HCT116 (cell line): ENCODE data around the gene EID2. TPM values are rescaled to one million over a fixed set of nuclear protein-coding genes. Genes with fewer than 3 reads are reported as not detected.

Experiments used
- ATAC-seq: fragments of 200-7000 bp; cut with Tn5 transposase; 2 replicates; pipeline ENCODE4 v1.9.1; 2020; ENCODE audit warnings: mild to moderate bottlenecking, moderate library complexity
- BruUV-seq: library from RNA; stranded (reverse); fragments of 400-500 nt; replicated peaks from 2 replicates; lab custom pipeline; 2021; lab: Mats Ljungman, UMichigan
- CTCF ChIA-PET: fragments of 300-600 bp; sonication (Branson Sonifier 250); formaldehyde crosslinking; loops from one replicate; lab custom pipeline; 2021; ENCODE audit warnings: antibody characterized with exemption; lab: Charles Lee
- POLR2A ChIA-PET: fragments of 300-600, 350-600 bp; sonication (Branson Sonifier 250); formaldehyde crosslinking; loops from one replicate; lab custom pipeline; 2021; ENCODE audit warnings: antibody characterized with exemption; lab: Charles Lee
- RAD21 ChIA-PET, 2 experiments: fragments of 300-600 bp; sonication (Branson Sonifier 250); formaldehyde crosslinking; loops; one replicate each; lab custom pipeline; 2023; ENCODE audit warnings: low total read pairs in 2 of 2; ENCODE audit not compliant: uncharacterized antibody in 2 of 2, unreplicated experiment in 2 of 2, low non-redundant PET in 1 of 2; lab: Charles Lee
- DNase-seq: peaks from one replicate; pipeline ENCODE4 v3.0.0-alpha.2; 2010; ENCODE audit warnings: low read depth, low spot score
- H2AFZ ChIP-seq: fragments of 200-600 bp; shearing (Covaris generic), sonication (generic); 2 replicates; pipeline ENCODE4 v1.6.1; 2017; ENCODE audit warnings: low read depth, mixed run types, mixed read lengths, antibody characterized with exemption, low read length; ENCODE audit not compliant: poor library complexity, severe bottlenecking
- H3K27ac ChIP-seq: 2 replicates; pipeline ENCODE4 v1.5.1; 2012; ENCODE audit warnings: low read depth, low read length
- H3K27me3 ChIP-seq: fragments of 200-600 bp; sonication (generic); 2 replicates; pipeline ENCODE4 v1.6.1; 2016; ENCODE audit warnings: mixed run types, low read length, mixed read lengths; ENCODE audit not compliant: insufficient read depth
- H3K36me3 ChIP-seq, 2 experiments: fragments of 200-500 bp in 1 of 2; fragments of 200-600 bp in 1 of 2; sonication (Bioruptor generic) in 1 of 2; sonication (generic) in 1 of 2; 2 replicates each; pipeline versions ENCODE4 v1.5.1 to v1.6.1; 2014 to 2016; ENCODE audit warnings: low read length in 2 of 2, inconsistent platforms in 1 of 2, mixed read lengths in 1 of 2, mixed run types in 1 of 2; ENCODE audit not compliant: insufficient read depth in 2 of 2, control insufficient read depth in 1 of 2
- H3K4me1 ChIP-seq, 2 experiments: fragments of 200-600 bp in 1 of 2; sonication (generic) in 1 of 2; 2 replicates each; pipeline versions ENCODE4 v1.5.1 to v1.6.1; 2012 to 2017; ENCODE audit warnings: low read length in 2 of 2, inconsistent platforms in 1 of 2, mild to moderate bottlenecking in 1 of 2, mixed read lengths in 1 of 2, mixed run types in 1 of 2, moderate library complexity in 1 of 2; ENCODE audit not compliant: insufficient read depth in 2 of 2, control insufficient read depth in 1 of 2
- H3K4me2 ChIP-seq: fragments of 200-600 bp; sonication (generic); 2 replicates; pipeline ENCODE4 v1.6.1; 2017; ENCODE audit warnings: mixed run types, low read length, mixed read lengths
- H3K4me3 ChIP-seq, 2 experiments: fragments of 200-600 bp in 1 of 2; sonication (generic) in 1 of 2; replicated peaks in 1 of 2; 2 replicates each; pipeline ENCODE4 v1.5.1; 2011 to 2016; ENCODE audit warnings: low read length in 2 of 2, control low read depth in 1 of 2, low read depth in 1 of 2, mild to moderate bottlenecking in 1 of 2, mixed read lengths in 1 of 2, mixed run types in 1 of 2
- H3K79me2 ChIP-seq: fragments of 200-600 bp; sonication (generic); 2 replicates; pipeline ENCODE4 v1.6.1; 2017; ENCODE audit warnings: mild to moderate bottlenecking, mixed run types, low read length, moderate library complexity, mixed read lengths; ENCODE audit not compliant: insufficient read depth
- H3K9ac ChIP-seq: fragments of 200-600 bp; sonication (generic); 2 replicates; pipeline ENCODE4 v1.6.1; 2016; ENCODE audit warnings: low read length, mixed read lengths
- H3K9me2 ChIP-seq: fragments of 200-600 bp; sonication (generic), shearing (Covaris generic); 2 replicates; pipeline ENCODE4 v1.6.1; 2017; ENCODE audit warnings: mixed run types, mild to moderate bottlenecking, moderate library complexity; ENCODE audit not compliant: insufficient read depth
- H3K9me3 ChIP-seq, 2 experiments: fragments of 200-500 bp in 1 of 2; fragments of 200-600 bp in 1 of 2; sonication (Bioruptor generic) in 1 of 2; sonication (generic) in 1 of 2; 2 replicates each; pipeline ENCODE4 v1.6.1; 2014 to 2017; ENCODE audit warnings: low read length in 2 of 2, mixed read lengths in 2 of 2, inconsistent platforms in 1 of 2, low read depth in 1 of 2, mild to moderate bottlenecking in 1 of 2, mixed run types in 1 of 2, moderate library complexity in 1 of 2; ENCODE audit not compliant: control insufficient read depth in 1 of 2, insufficient read depth in 1 of 2
- H4K20me1 ChIP-seq: fragments of 200-600 bp; sonication (generic), shearing (Covaris generic); 2 replicates; pipeline ENCODE4 v1.6.1; 2017; ENCODE audit warnings: mixed run types, mild to moderate bottlenecking, moderate library complexity; ENCODE audit not compliant: insufficient read depth
- ATF3 ChIP-seq: IDR thresholded peaks from 2 replicates; pipeline ENCODE4 v1.6.1; 2012
- CBX3 ChIP-seq: IDR thresholded peaks from 2 replicates; pipeline ENCODE4 v1.6.1; 2012; ENCODE audit warnings: low read depth
- CEBPB ChIP-seq: IDR thresholded peaks from 2 replicates; pipeline ENCODE4 v1.6.1; 2012; ENCODE audit warnings: low read depth
- CTCF ChIP-seq, 3 experiments: fragments of 200-600 bp in 1 of 3; sonication (generic) in 1 of 3; IDR thresholded peaks in 2 of 3; conservative IDR thresholded peaks in 1 of 3; 2 replicates each; pipeline ENCODE4 v1.5.1; 2012 to 2017; ENCODE audit warnings: low read depth in 2 of 3, low read length in 2 of 3, antibody characterized with exemption in 1 of 3, borderline replicate concordance in 1 of 3, control low read depth in 1 of 3, mild to moderate bottlenecking in 1 of 3, mixed read lengths in 1 of 3, mixed run types in 1 of 3, moderate library complexity in 1 of 3; ENCODE audit not compliant: insufficient read depth in 1 of 3
- EGR1 ChIP-seq: IDR thresholded peaks from 2 replicates; pipeline ENCODE4 v1.6.1; 2012; ENCODE audit warnings: low read depth
- ELF1 ChIP-seq: IDR thresholded peaks from 2 replicates; pipeline ENCODE4 v1.6.1; 2012; ENCODE audit warnings: low read depth, borderline replicate concordance
- EZH2 ChIP-seq: fragments of 200-600 bp; sonication (generic); IDR thresholded peaks from 2 replicates; pipeline ENCODE4 v1.6.1; 2017; ENCODE audit warnings: antibody characterized with exemption, mixed run types
- EZH2phosphoT487 ChIP-seq: fragments of 200-600 bp; IDR thresholded peaks from 2 replicates; pipeline ENCODE4 v1.6.1; 2018; ENCODE audit warnings: antibody characterized with exemption, borderline replicate concordance
- FOSL1 ChIP-seq: IDR thresholded peaks from 2 replicates; pipeline ENCODE4 v1.6.1; 2012; ENCODE audit warnings: low read depth
- MAX ChIP-seq: IDR thresholded peaks from 2 replicates; pipeline ENCODE4 v1.6.1; 2012
- POLR2A ChIP-seq: IDR thresholded peaks from 2 replicates; pipeline ENCODE4 v1.7.0; 2011; ENCODE audit warnings: borderline replicate concordance; ENCODE audit not compliant: insufficient read depth, insufficient read length; ENCODE audit errors: extremely low read depth
- POLR2AphosphoS5 ChIP-seq: IDR thresholded peaks from 2 replicates; pipeline ENCODE4 v1.6.1; 2011; ENCODE audit warnings: mild to moderate bottlenecking, low read depth, low read length, moderate library complexity
- RAD21 ChIP-seq: IDR thresholded peaks from 2 replicates; pipeline ENCODE4 v1.6.1; 2012; ENCODE audit warnings: low read depth, mild to moderate bottlenecking
- REST ChIP-seq: IDR thresholded peaks from 2 replicates; pipeline ENCODE4 v1.6.1; 2012; ENCODE audit warnings: low read depth
- SIN3A ChIP-seq: IDR thresholded peaks from 2 replicates; pipeline ENCODE4 v1.6.1; 2012; ENCODE audit warnings: low read depth
- SRF ChIP-seq: IDR thresholded peaks from 2 replicates; pipeline ENCODE4 v1.6.1; 2012; ENCODE audit warnings: low read depth
- TCF7L2 ChIP-seq: IDR thresholded peaks from 2 replicates; pipeline ENCODE4 v1.7.0; 2011; ENCODE audit warnings: borderline replicate concordance, inconsistent platforms; ENCODE audit not compliant: insufficient read depth, insufficient read length; ENCODE audit errors: extremely low read depth
- ZBTB33 ChIP-seq: IDR thresholded peaks from 2 replicates; pipeline ENCODE4 v1.6.1; 2011; ENCODE audit warnings: mild to moderate bottlenecking, low read length, moderate library complexity; ENCODE audit not compliant: insufficient replicate concordance; ENCODE audit errors: extremely low read depth
- ZFX ChIP-seq: fragments of 450-650 bp; IDR thresholded peaks from 2 replicates; pipeline ENCODE4 v1.6.1; 2017
- ZNF274 ChIP-seq: fragments of 200-500 bp; sonication (Bioruptor generic); IDR thresholded peaks from 2 replicates; pipeline ENCODE4 v1.6.1; 2014; ENCODE audit warnings: mild to moderate bottlenecking, low read depth, low read length, inconsistent platforms
- intact Hi-C: fragments of 100-400 bp; cut with micrococcal nuclease; formaldehyde crosslinking; loops from 2 replicates; pipeline ENCODE4 v1.10.0; 2022
- total RNA-seq: library from RNA; stranded (reverse); gene quantifications from one replicate; pipeline ENCODE4 v1.2.1, GENCODE V29; 2021; ENCODE audit not compliant: unreplicated experiment

The EID2 gene
- total RNA-seq, 1 experiment from 2014 or later: 11.7 TPM

GRCh38 chr19:39554701-39555311, 14.8 kb upstream of the EID2 start:
- ChIA-PET CTCF (interaction anchor here (2.4 kb wide), 1 partner anchor 117 kb away, joined by 9 read pairs; no protein-coding TSS in a partner anchor), RAD21 (no interaction called here), POLR2A (no interaction called here)
- intact Hi-C loops: loop anchor here (5.0 kb wide), 1 partner anchor 287 kb away; no protein-coding TSS in a partner anchor
- Histone ChIP-seq H3K36me3 (no peaks in the 10 kb centered on the region), H3K27me3 (peaks cover 31% of the 10 kb centered on the region), H3K4me2 (no peak overlapping the region), H3K9me2 (no peaks in the 10 kb centered on the region), H2AFZ (no peak overlapping the region), H4K20me1 (no peaks in the 10 kb centered on the region), H3K9me3 (no peaks in the 10 kb centered on the region), H3K27ac (no peak overlapping the region), H3K4me1 (peaks cover 0 to 3% of the 10 kb centered on the region in 2 experiments; a peak in 1 of 4 replicates), H3K4me3 (no peak overlapping the region), H3K9ac (no peak overlapping the region), H3K79me2 (no peaks in the 10 kb centered on the region)
- ATAC-seq: no peak
- BruUV-seq: no TSS peak
- no peak for DNase-seq
- TF ChIP-seq ZFX (no peak), EGR1 (no peak), CTCF (IDR thresholded peaks at IDR 0.05 in 2 of 3, conservative IDR thresholded peaks at IDR 0.05 in 1 of 3; ENCODE audit: borderline replicate concordance in 1 of 3, insufficient read depth in 1 of 3, low read depth in 2 of 3, low read length in 2 of 3) (no peak), TCF7L2 (no peak), CEBPB (no peak), SRF (no peak), EZH2phosphoT487 (no peak), RAD21 (no peak), MAX (no peak), REST (no peak), ZNF274 (no peak), EZH2 (no peak), CBX3 (no peak), FOSL1 (no peak), ZBTB33 (no peak), ELF1 (no peak), POLR2A (no peak), SIN3A (no peak), POLR2AphosphoS5 (no peak), ATF3 (no peak)
